Left ventricle myocardium inferior (tissue), 1 donor: ENCODE results near the gene CHRM1. TPM values are rescaled to one million over a fixed set of nuclear protein-coding genes. Genes with fewer than 3 reads are reported as not detected.
A peak's percentile ranks its signal among the peaks of the same experiment; 100 is the strongest.

Experiments used
- DNase-seq: peaks from one replicate; pipeline ENCODE4 v3.0.0-alpha.2; 2020
- H3K27ac ChIP-seq: fragments of 200-600 bp; replicated peaks from 2 replicates; pipeline ENCODE4 v1.8.0; 2021
- H3K27me3 ChIP-seq: fragments of 200-600 bp; 2 replicates; pipeline ENCODE4 v1.8.0; 2021; ENCODE audit warnings: low read depth
- H3K36me3 ChIP-seq: fragments of 200-600 bp; 2 replicates; pipeline ENCODE4 v1.8.0; 2021
- H3K4me1 ChIP-seq: fragments of 200-600 bp; 2 replicates; pipeline ENCODE4 v1.8.0; 2021
- H3K4me3 ChIP-seq: fragments of 200-600 bp; 2 replicates; pipeline ENCODE4 v1.8.0; 2021; ENCODE audit warnings: mild to moderate bottlenecking, moderate library complexity
- H3K9me3 ChIP-seq: fragments of 200-600 bp; replicated peaks from 2 replicates; pipeline ENCODE4 v1.8.0; 2021
- CTCF ChIP-seq: fragments of 200-600 bp; IDR thresholded peaks from 2 replicates; pipeline ENCODE4 v1.8.0; 2021; ENCODE audit warnings: antibody characterized with exemption, mild to moderate bottlenecking, borderline replicate concordance
- intact Hi-C: fragments of 100-400 bp; cut with micrococcal nuclease; formaldehyde crosslinking; loops from one replicate; pipeline ENCODE4 v1.11.0; 2022
- total RNA-seq: library from RNA; stranded (reverse); fragmentation: NEBNext Ultra II Directional; extraction: Animal tissue kit (Norgen Biotek cat#: 25700); gene quantifications from one replicate; pipeline ENCODE4 v1.2.1, GENCODE V29; 2021
- donor health status: DM: no; HTN: yes; CAD: no; lungs with severe emphysema.

CHRM1 gene
- total RNA-seq, 1 donor from 2014 or later, result not detected

- intact Hi-C loops, result no loop called here
- no peak for DNase-seq
- no peak for TF ChIP-seq CTCF
Observed at GRCh38 chr11:62911137-62912130, 9.7 kb downstream of the CHRM1 start.

GRCh38 chr11:62910141-62910882, 10.9 kb downstream of the CHRM1 start:
- H3K27me3 ChIP-seq, result no peaks in the 10 kb centered on the region
- no peaks in the 10 kb centered on the region for H3K9me3 ChIP-seq
- H3K4me3 ChIP-seq, result no peak overlapping the region
- no peak for DNase-seq
- H3K4me1 ChIP-seq, result peaks cover 37% of the 10 kb centered on the region
- H3K27ac ChIP-seq, result peak overlapping the region; percentile 86
- no peaks in the 10 kb centered on the region for H3K36me3 ChIP-seq
- no peak for TF ChIP-seq CTCF
- intact Hi-C loops, result no loop called here

More at GRCh38 chr11:62911137-62912130, 9.7 kb downstream of the CHRM1 start:
- H3K27ac ChIP-seq, result no peak overlapping the region
- no peak overlapping the region for H3K4me3 ChIP-seq
- H3K36me3 ChIP-seq, result no peaks in the 10 kb centered on the region
- H3K4me1 ChIP-seq, result peaks cover 27% of the 10 kb centered on the region
- H3K9me3 ChIP-seq, result no peaks in the 10 kb centered on the region
- no peaks in the 10 kb centered on the region for H3K27me3 ChIP-seq

GRCh38 chr11:62909107-62909894, 11.9 kb downstream of the CHRM1 start:
- DNase-seq, result peak; percentile 59
- no peaks in the 10 kb centered on the region for H3K27me3 ChIP-seq
- H3K4me3 ChIP-seq, result peak overlapping the region; percentile 40
- peak; percentile 73 for TF ChIP-seq CTCF
- no peaks in the 10 kb centered on the region for H3K36me3 ChIP-seq
- intact Hi-C loops, result loop anchor here (5.0 kb wide), 1 partner anchor 113 kb away; no protein-coding TSS in a partner anchor
- peaks cover 38% of the 10 kb centered on the region for H3K4me1 ChIP-seq
- peak overlapping the region; percentile 86 for H3K27ac ChIP-seq
- H3K9me3 ChIP-seq, result no peaks in the 10 kb centered on the region

- H3K27ac ChIP-seq, result peak overlapping the region; percentile 86
- peaks cover 38% of the 10 kb centered on the region for H3K4me1 ChIP-seq
- no peaks in the 10 kb centered on the region for H3K27me3 ChIP-seq
- DNase-seq, result no peak
- no peak overlapping the region for H3K4me3 ChIP-seq
- H3K9me3 ChIP-seq, result no peaks in the 10 kb centered on the region
- no peaks in the 10 kb centered on the region for H3K36me3 ChIP-seq
- TF ChIP-seq CTCF, result no peak
- intact Hi-C loops, result loop anchor here (5.0 kb wide), 1 partner anchor 114 kb away; no protein-coding TSS in a partner anchor
Observed at GRCh38 chr11:62908468-62909072, 12.6 kb downstream of the CHRM1 start.
